Fibroblast of lung (primary cell): ENCODE results near the gene PRM1.

ENCODE experiments used
- EZH2 ChIP-seq: IDR thresholded peaks from 2 replicates; pipeline ENCODE4 v1.5.1; 2012; ENCODE audit warnings: low read length, control low read depth, mild to moderate bottlenecking; ENCODE audit errors: missing control alignments
- TF ChIP-seq, protein P1 (sequence below), 2 donors: IDR thresholded peaks in 1 of 2; conservative IDR thresholded peaks in 1 of 2; 1 replicate in 1 of 2; 2 replicates in 1 of 2; pipeline ENCODE4 v1.5.1; 2011 to 2012; ENCODE audit warnings: low read length in 2 of 2, control low read depth in 1 of 2, inconsistent platforms in 1 of 2, low read depth in 1 of 2, mild to moderate bottlenecking in 1 of 2

DNA sequence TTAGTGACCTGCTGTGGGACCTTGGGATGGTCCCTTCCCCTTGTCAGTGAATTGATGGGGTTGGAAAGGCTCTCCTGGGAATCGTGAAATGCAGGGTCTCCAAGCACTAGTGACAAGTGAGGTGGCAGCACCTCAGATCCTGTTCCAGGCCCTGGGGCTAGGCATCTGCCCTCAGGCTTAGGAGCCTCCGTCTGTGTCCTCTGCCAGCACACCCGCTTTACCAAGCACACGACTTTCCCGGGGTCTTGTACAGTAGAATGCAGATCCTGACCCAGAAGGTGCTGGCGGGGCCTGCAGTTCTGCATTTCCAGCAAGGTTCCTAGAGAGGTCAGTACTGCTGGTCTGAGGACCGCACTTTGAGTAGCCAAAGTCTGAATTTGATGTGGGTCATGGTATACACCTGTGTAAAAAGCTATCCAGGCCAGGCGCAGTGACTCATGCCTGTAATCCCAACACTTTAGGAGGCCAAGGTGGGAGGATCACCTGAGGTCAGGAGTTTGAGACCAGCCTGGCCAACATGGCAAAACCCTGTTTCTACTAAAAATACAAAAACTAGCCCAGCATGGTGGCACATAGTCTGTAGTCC, 33.3 kb upstream of the PRM1 start:
- TF ChIP-seq, protein P1, sequence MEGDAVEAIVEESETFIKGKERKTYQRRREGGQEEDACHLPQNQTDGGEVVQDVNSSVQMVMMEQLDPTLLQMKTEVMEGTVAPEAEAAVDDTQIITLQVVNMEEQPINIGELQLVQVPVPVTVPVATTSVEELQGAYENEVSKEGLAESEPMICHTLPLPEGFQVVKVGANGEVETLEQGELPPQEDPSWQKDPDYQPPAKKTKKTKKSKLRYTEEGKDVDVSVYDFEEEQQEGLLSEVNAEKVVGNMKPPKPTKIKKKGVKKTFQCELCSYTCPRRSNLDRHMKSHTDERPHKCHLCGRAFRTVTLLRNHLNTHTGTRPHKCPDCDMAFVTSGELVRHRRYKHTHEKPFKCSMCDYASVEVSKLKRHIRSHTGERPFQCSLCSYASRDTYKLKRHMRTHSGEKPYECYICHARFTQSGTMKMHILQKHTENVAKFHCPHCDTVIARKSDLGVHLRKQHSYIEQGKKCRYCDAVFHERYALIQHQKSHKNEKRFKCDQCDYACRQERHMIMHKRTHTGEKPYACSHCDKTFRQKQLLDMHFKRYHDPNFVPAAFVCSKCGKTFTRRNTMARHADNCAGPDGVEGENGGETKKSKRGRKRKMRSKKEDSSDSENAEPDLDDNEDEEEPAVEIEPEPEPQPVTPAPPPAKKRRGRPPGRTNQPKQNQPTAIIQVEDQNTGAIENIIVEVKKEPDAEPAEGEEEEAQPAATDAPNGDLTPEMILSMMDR (conservative IDR thresholded peaks at IDR 0.05 in 1 of 2, IDR thresholded peaks at IDR 0.05 in 1 of 2; ENCODE audit: low read depth in 1 of 2, low read length in 2 of 2) = no peak
- TF ChIP-seq EZH2 = no peak
